Nephron (organoid): ENCODE measurements around the gene TLE5.
"Not testable (repeated sequence)": the region's sequence is repeated elsewhere in the genome, so short reads cannot be mapped to it uniquely, and the experiment has no call there.

Experiments used
- H3K27ac Mint-ChIP-seq, 3 experiments: 2 replicates each; pipeline ENCODE4 v1.8.0; 2020; ENCODE audit warnings: mixed read lengths in 3 of 3, mild to moderate bottlenecking in 2 of 3, moderate library complexity in 1 of 3
- H3K27me3 Mint-ChIP-seq: 2 replicates; pipeline ENCODE4 v1.8.0; 2021; ENCODE audit warnings: low read depth, mild to moderate bottlenecking, moderate library complexity, mixed read lengths
- H3K36me3 Mint-ChIP-seq: 2 replicates; pipeline ENCODE4 v1.8.0; 2020; ENCODE audit warnings: low read depth, mixed read lengths
- H3K4me1 Mint-ChIP-seq: 2 replicates; pipeline ENCODE4 v1.8.0; 2020; ENCODE audit warnings: mixed read lengths
- H3K4me3 Mint-ChIP-seq, 3 experiments: 2 replicates each; pipeline ENCODE4 v1.8.0; 2020; ENCODE audit warnings: mild to moderate bottlenecking in 3 of 3, mixed read lengths in 3 of 3, moderate library complexity in 2 of 3
- H3K9me3 Mint-ChIP-seq: 2 replicates; pipeline ENCODE4 v1.8.0; 2020; ENCODE audit warnings: mixed read lengths
- CTCF ChIP-seq, 3 experiments: fragments of 200-600 bp; sonication (generic); IDR thresholded peaks; one replicate each; pipeline ENCODE4 v1.5.0; 2021; ENCODE audit warnings: antibody characterized with exemption in 3 of 3; ENCODE audit not compliant: unreplicated experiment in 3 of 3

Gene TLE5

GRCh38 chr19:3039641-3040077 lies 22.6 kb downstream of the TLE5 start:
- peak overlapping the region in 2 of 3 experiments; percentile 16 to 23 for H3K4me3 Mint-ChIP-seq
- no peaks in the 10 kb centered on the region for H3K36me3 Mint-ChIP-seq
- peaks cover 24% of the 10 kb centered on the region for H3K27me3 Mint-ChIP-seq
- H3K9me3 Mint-ChIP-seq, result no peaks in the 10 kb centered on the region
- peaks cover 36% of the 10 kb centered on the region for H3K4me1 Mint-ChIP-seq
- H3K27ac Mint-ChIP-seq, result peak overlapping the region in 2 of 3 experiments; percentile 50 to 58
- no peak for TF ChIP-seq CTCF (IDR thresholded peaks at IDR 0.05; ENCODE audit: unreplicated experiment in 3 of 3)

GRCh38 chr19:3039125-3039524 lies 23.2 kb downstream of the TLE5 start:
- H3K36me3 Mint-ChIP-seq, result no peaks in the 10 kb centered on the region
- H3K9me3 Mint-ChIP-seq, result no peaks in the 10 kb centered on the region
- peaks cover 38% of the 10 kb centered on the region for H3K4me1 Mint-ChIP-seq
- TF ChIP-seq CTCF (IDR thresholded peaks at IDR 0.05; ENCODE audit: unreplicated experiment in 3 of 3), result no peak
- peak overlapping the region in 2 of 3 experiments; percentile 16 to 23 for H3K4me3 Mint-ChIP-seq
- H3K27me3 Mint-ChIP-seq, result peaks cover 30% of the 10 kb centered on the region
- H3K27ac Mint-ChIP-seq, result peak overlapping the region in 2 of 3 experiments; percentile 50 to 58

DNA sequence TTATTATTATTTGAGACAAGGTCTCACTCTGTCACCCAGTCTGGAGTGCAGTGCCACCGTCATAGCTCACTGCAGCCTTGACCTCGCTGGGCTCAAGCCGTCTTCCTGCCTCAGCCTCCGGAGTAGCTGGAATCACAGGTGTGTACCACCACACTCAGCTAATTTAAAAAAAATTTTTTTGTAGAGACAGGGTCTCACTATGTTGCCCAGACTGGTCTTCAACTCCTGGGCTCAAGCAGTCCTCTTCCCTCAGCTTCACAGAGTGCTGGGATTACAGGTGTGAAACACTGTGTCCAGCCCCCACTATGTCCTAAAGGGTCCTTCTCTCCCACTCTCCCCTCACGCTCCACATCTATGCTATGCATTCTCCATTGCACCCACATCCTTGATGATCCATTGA lies 24.1 kb downstream of the TLE5 start:
- Mint-ChIP-seq H3K27me3 (peaks cover 39% of the 10 kb centered on the region), H3K9me3 (no peaks in the 10 kb centered on the region), H3K27ac (peak overlapping the region in 1 of 3 experiments; percentile 50), H3K36me3 (no peaks in the 10 kb centered on the region), H3K4me3 (peak overlapping the region in 2 of 3 experiments; percentile 47 to 51), H3K4me1 (peaks cover 45% of the 10 kb centered on the region)
- no peak for TF ChIP-seq CTCF (IDR thresholded peaks at IDR 0.05; ENCODE audit: unreplicated experiment in 3 of 3)

GRCh38 chr19:3036977-3037544 lies 25.2 kb downstream of the TLE5 start:
- peaks cover 50% of the 10 kb centered on the region for H3K27me3 Mint-ChIP-seq
- H3K4me1 Mint-ChIP-seq, result peaks cover 38% of the 10 kb centered on the region

DNA sequence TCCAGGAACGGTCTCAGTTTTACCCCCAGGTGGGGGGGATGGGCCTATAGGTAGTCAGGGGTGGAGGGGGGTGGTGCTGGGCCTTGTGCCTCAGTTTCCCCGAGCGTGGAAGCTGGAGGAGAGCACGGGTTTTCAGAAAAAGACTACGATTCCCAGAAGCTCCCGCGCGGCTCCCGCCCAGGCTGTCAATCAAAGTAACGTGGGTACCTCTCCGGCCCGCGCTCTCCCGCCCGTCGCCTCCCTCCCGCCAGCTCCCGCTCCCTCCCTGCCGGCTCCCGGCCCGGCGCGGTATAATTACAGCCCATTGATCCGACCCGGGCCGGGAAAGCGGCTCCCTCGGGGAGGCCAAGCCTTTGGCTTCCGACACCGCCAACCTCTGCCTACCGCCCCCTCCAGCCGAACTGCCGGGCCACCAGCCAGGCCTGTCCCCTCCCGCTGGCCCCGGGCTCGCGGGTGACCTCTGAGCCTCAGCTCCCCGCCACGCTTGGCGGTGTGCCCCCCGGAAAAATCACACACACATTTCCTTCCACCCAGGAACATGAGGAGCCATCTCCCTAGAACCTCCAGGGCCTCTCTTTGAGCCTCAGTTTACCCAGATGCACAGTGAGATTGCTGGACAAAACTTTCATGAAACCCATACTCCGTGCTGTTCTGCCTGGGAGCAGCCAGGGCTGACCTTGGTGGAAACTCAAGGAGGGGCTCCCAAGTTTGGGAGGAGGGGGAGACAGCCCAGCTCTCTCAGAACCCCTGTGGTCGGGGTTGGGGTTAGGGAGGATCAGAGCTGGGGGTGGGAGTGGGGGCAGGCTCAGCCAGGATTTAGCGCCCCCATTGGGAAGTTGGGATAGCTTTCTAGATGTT lies 25.9 kb downstream of the TLE5 start:
- no peaks in the 10 kb centered on the region for H3K9me3 Mint-ChIP-seq
- no peaks in the 10 kb centered on the region for H3K36me3 Mint-ChIP-seq
- TF ChIP-seq CTCF (IDR thresholded peaks at IDR 0.05; ENCODE audit: unreplicated experiment in 3 of 3), result peak in 1 of 3 experiments; percentile 20
- peak overlapping the region; percentile 85 to 88 (median 87) for H3K4me3 Mint-ChIP-seq
- peak overlapping the region; percentile 85 to 95 (median 92) for H3K27ac Mint-ChIP-seq
- H3K27me3 Mint-ChIP-seq, result peaks cover 57% of the 10 kb centered on the region
- H3K4me1 Mint-ChIP-seq, result peaks cover 35% of the 10 kb centered on the region

More at GRCh38 chr19:3036977-3037544, 25.2 kb downstream of the TLE5 start:
- peak overlapping the region; percentile 85 to 95 (median 92) for H3K27ac Mint-ChIP-seq
- not testable (repeated sequence) for H3K9me3 Mint-ChIP-seq, H3K36me3 Mint-ChIP-seq
- H3K4me3 Mint-ChIP-seq, result peak overlapping the region; percentile 50 to 87 (median 85)

GRCh38 chr19:3035542-3036118 lies 26.7 kb downstream of the TLE5 start:
- H3K27me3 Mint-ChIP-seq, result peaks cover 63% of the 10 kb centered on the region
- peaks cover 3% of the 10 kb centered on the region for H3K9me3 Mint-ChIP-seq
- H3K4me1 Mint-ChIP-seq, result peaks cover 33% of the 10 kb centered on the region
- H3K36me3 Mint-ChIP-seq, result no peaks in the 10 kb centered on the region
- no peak for TF ChIP-seq CTCF (IDR thresholded peaks at IDR 0.05; ENCODE audit: unreplicated experiment in 3 of 3)
- H3K27ac Mint-ChIP-seq, result peak overlapping the region; percentile 85 to 95 (median 92)
- peak overlapping the region; percentile 85 to 88 (median 87) for H3K4me3 Mint-ChIP-seq
